Measurements from ENCODE around the gene MSN.
"Not testable (repeated sequence)": the region's sequence is repeated elsewhere in the genome, so short reads cannot be mapped to it uniquely, and the experiment has no call there.

MSN gene

DNA sequence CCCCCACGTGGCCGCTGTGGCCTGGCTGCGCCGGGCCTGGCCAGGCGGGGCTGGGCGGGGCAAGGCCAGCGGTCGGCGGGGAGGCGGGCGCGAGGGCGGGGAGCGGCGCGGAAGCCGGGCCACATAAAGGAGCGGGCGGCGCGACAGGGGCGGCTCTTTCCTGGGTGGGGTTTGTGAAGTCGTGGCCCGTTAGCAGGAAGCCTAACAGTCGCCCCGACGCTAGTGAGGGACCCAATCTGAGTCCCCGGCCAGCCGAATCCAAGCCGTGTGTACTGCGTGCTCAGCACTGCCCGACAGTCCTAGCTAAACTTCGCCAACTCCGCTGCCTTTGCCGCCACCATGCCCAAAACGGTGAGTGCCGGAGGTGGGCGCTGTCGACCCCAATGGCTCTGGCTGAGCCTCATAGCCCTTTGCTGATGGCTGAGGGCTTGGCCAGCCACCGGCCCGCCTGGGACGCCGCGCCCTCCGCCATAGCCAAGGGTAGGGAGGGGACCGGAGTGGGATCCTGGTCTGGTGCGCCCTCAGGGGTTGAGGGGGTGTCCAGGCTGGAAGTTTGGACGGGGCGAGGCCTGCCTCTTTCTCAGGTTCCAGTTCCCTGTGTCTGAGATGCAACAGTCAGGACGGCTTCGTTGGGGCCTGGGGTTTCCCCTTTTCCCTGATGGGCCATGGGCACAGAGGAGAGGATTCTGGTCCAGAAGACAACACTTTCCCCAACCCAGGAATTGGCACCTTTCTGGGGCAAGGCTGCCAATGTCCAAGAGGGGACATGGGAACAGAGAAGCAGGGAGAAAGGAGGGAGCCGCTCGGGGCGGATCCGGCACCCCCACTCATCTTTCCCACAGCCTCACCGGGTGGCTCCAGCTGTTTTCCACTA, at the start of gene MSN:
TSS of gene MSN (plus strand) at position 152 of the 874 bp plus-strand sequence. CDS start at position 340, 188 bp downstream.
- H3K9me3 ChIP-seq (ENCODE audit: control insufficient read depth, low read depth, low read length), result no peaks in the 10 kb centered on the region
- H3K9ac ChIP-seq (ENCODE audit: low read length), result peak within 1 kb of the TSS; percentile 65
- no peaks in the 10 kb centered on the region for H3K36me3 ChIP-seq (ENCODE audit: control insufficient read depth, low read depth, low read length)
- H3K27ac ChIP-seq (ENCODE audit: low read length), result peak within 1 kb of the TSS; percentile 18
- peak within 1 kb of the TSS; percentile 58 for H3K4me3 ChIP-seq (ENCODE audit: low read length)
- H3K4me1 ChIP-seq (ENCODE audit: control insufficient read depth, low read depth, low read length), result no peaks in the 10 kb centered on the region
- no peaks in the 10 kb centered on the region for H3K27me3 ChIP-seq (ENCODE audit: control insufficient read depth, insufficient read depth, low read length)

- not testable (repeated sequence) for H3K4me3 ChIP-seq (ENCODE audit: low read length); H3K36me3 ChIP-seq (ENCODE audit: control insufficient read depth, low read depth, low read length); H3K27me3 ChIP-seq (ENCODE audit: control insufficient read depth, insufficient read depth, low read length); H3K9ac ChIP-seq (ENCODE audit: low read length); H3K27ac ChIP-seq (ENCODE audit: low read length); H3K4me1 ChIP-seq (ENCODE audit: control insufficient read depth, low read depth, low read length)
- H3K9me3 ChIP-seq (ENCODE audit: control insufficient read depth, low read depth, low read length), result peaks cover 11% of the 10 kb centered on the region
Observed at GRCh38 chrX:65620096-65620705, 47.3 kb upstream of the MSN start.

- Histone ChIP-seq H3K27me3 (ENCODE audit: control insufficient read depth, insufficient read depth, low read length) (no peaks in the 10 kb centered on the region), H3K4me3 (ENCODE audit: low read length) (no peak overlapping the region), H3K9ac (ENCODE audit: low read length) (no peak overlapping the region), H3K36me3 (ENCODE audit: control insufficient read depth, low read depth, low read length) (no peaks in the 10 kb centered on the region), H3K9me3 (ENCODE audit: control insufficient read depth, low read depth, low read length) (peaks cover 15% of the 10 kb centered on the region), H3K27ac (ENCODE audit: low read length) (no peak overlapping the region), H3K4me1 (ENCODE audit: control insufficient read depth, low read depth, low read length) (no peaks in the 10 kb centered on the region)
Observed at GRCh38 chrX:65630771-65631170, 36.7 kb upstream of the MSN start.

DNA sequence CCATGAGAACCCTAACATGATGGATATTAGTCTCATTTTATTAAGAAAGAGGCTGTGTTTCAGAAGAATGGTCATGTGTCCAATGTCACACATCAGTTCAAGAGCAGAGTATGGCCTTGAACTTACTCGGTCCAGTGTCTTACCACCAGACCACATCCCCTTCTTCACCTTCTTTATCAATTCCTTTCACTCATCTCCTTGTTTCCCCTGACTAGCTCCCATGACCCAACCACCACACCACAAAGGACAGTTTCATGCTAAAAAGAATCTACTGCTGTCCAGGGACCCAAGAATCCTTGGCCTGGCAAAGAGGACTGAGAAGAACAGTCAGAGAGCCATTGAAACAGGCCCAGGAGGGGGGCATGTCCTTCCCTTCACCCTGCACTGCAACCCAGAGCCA, 33.6 kb upstream of the MSN start:
- Histone ChIP-seq H3K9ac (ENCODE audit: low read length) (no peak overlapping the region), H3K36me3 (ENCODE audit: control insufficient read depth, low read depth, low read length) (no peaks in the 10 kb centered on the region), H3K9me3 (ENCODE audit: control insufficient read depth, low read depth, low read length) (peaks cover 7% of the 10 kb centered on the region)

GRCh38 chrX:65634732-65635131, 32.7 kb upstream of the MSN start:
- Histone ChIP-seq H3K9me3 (ENCODE audit: control insufficient read depth, low read depth, low read length) (peaks cover 12% of the 10 kb centered on the region), H3K27me3 (ENCODE audit: control insufficient read depth, insufficient read depth, low read length) (no peaks in the 10 kb centered on the region), H3K4me1 (ENCODE audit: control insufficient read depth, low read depth, low read length) (no peaks in the 10 kb centered on the region), H3K9ac (ENCODE audit: low read length) (no peak overlapping the region), H3K27ac (ENCODE audit: low read length) (no peak overlapping the region), H3K36me3 (ENCODE audit: control insufficient read depth, low read depth, low read length) (no peaks in the 10 kb centered on the region), H3K4me3 (ENCODE audit: low read length) (no peak overlapping the region)

More for the DNA sequence above, 33.6 kb upstream of the MSN start:
- Histone ChIP-seq H3K27ac (ENCODE audit: low read length) (no peak overlapping the region), H3K4me3 (ENCODE audit: low read length) (no peak overlapping the region), H3K4me1 (ENCODE audit: control insufficient read depth, low read depth, low read length) (no peaks in the 10 kb centered on the region), H3K27me3 (ENCODE audit: control insufficient read depth, insufficient read depth, low read length) (no peaks in the 10 kb centered on the region)

DNA sequence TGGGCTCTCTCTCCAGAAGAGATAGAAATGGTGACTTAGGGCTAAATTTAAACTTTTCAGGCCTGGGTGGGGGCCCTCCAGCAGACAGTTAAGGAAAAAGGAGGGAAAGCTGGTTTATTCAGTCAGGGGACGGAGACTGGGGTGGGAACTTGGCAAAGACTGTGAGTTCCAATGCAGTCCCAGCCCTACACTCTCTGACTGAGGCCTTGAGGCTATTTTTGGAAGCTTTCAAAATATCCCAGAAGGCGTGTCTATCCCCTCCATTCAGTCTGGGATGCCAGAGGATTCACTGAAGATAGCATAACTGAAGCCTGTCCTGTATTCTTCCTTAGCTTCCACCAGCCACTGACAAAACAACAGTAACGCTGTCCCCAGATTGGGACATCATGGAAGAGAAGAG, 32.1 kb upstream of the MSN start:
- Histone ChIP-seq H3K4me1 (ENCODE audit: control insufficient read depth, low read depth, low read length) (no peaks in the 10 kb centered on the region), H3K27me3 (ENCODE audit: control insufficient read depth, insufficient read depth, low read length) (no peaks in the 10 kb centered on the region), H3K36me3 (ENCODE audit: control insufficient read depth, low read depth, low read length) (no peaks in the 10 kb centered on the region), H3K9ac (ENCODE audit: low read length) (no peak overlapping the region), H3K27ac (ENCODE audit: low read length) (no peak overlapping the region), H3K4me3 (ENCODE audit: low read length) (no peak overlapping the region), H3K9me3 (ENCODE audit: control insufficient read depth, low read depth, low read length) (peaks cover 11% of the 10 kb centered on the region)

GRCh38 chrX:65635822-65636221, 31.6 kb upstream of the MSN start:
- Histone ChIP-seq H3K4me1 (ENCODE audit: control insufficient read depth, low read depth, low read length) (no peaks in the 10 kb centered on the region), H3K9me3 (ENCODE audit: control insufficient read depth, low read depth, low read length) (peaks cover 11% of the 10 kb centered on the region), H3K27ac (ENCODE audit: low read length) (no peak overlapping the region), H3K36me3 (ENCODE audit: control insufficient read depth, low read depth, low read length) (no peaks in the 10 kb centered on the region), H3K9ac (ENCODE audit: low read length) (no peak overlapping the region), H3K27me3 (ENCODE audit: control insufficient read depth, insufficient read depth, low read length) (no peaks in the 10 kb centered on the region), H3K4me3 (ENCODE audit: low read length) (no peak overlapping the region)

DNA sequence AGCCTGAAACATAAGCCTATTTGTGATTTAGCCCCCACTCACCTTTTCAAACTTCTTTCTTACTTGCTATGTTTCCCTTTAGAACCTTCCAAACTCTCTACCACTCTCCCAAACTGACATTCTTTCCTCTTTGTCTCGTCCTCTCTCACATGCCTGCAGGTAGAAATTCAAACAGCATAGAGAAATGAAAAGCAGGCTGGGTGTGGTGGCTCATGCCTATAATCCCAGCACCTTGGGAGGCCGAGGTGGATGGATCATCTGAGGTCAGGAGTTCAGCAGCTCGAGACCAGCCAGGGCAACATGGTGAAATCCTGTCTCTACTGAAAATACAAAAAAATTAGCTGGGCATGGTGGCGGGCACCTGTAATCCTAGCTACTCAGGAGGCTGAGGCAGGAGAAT, 31.2 kb upstream of the MSN start:
- H3K9ac ChIP-seq (ENCODE audit: low read length); H3K4me3 ChIP-seq (ENCODE audit: low read length); H3K27ac ChIP-seq (ENCODE audit: low read length); H3K4me1 ChIP-seq (ENCODE audit: control insufficient read depth, low read depth, low read length); H3K36me3 ChIP-seq (ENCODE audit: control insufficient read depth, low read depth, low read length); H3K27me3 ChIP-seq (ENCODE audit: control insufficient read depth, insufficient read depth, low read length): not testable (repeated sequence)
- H3K9me3 ChIP-seq (ENCODE audit: control insufficient read depth, low read depth, low read length), result peaks cover 11% of the 10 kb centered on the region

DNA sequence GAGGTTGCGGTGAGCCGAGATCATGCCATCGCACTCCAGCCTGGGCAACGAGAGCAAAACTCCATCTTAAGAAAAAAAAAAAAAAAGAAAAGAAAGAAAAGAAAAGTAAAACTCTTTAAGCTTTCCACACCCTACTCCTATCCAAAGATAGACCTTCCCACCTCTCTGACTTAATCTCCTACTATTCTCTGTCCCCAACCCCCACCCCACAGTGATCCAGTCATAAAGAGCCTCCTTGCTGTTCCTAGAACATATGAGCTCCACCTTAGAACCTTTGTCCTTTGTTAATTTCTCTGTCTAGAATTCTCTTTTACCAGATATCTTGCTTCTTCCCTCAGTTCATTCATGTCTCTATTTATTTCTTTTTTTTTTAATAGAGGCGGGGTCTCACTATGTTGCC, 30.1 kb upstream of the MSN start:
- Histone ChIP-seq H3K27me3 (ENCODE audit: control insufficient read depth, insufficient read depth, low read length) (no peaks in the 10 kb centered on the region), H3K27ac (ENCODE audit: low read length) (no peak overlapping the region), H3K4me1 (ENCODE audit: control insufficient read depth, low read depth, low read length) (no peaks in the 10 kb centered on the region), H3K9me3 (ENCODE audit: control insufficient read depth, low read depth, low read length) (peaks cover 7% of the 10 kb centered on the region), H3K4me3 (ENCODE audit: low read length) (no peak overlapping the region), H3K9ac (ENCODE audit: low read length) (no peak overlapping the region), H3K36me3 (ENCODE audit: control insufficient read depth, low read depth, low read length) (no peaks in the 10 kb centered on the region)

DNA sequence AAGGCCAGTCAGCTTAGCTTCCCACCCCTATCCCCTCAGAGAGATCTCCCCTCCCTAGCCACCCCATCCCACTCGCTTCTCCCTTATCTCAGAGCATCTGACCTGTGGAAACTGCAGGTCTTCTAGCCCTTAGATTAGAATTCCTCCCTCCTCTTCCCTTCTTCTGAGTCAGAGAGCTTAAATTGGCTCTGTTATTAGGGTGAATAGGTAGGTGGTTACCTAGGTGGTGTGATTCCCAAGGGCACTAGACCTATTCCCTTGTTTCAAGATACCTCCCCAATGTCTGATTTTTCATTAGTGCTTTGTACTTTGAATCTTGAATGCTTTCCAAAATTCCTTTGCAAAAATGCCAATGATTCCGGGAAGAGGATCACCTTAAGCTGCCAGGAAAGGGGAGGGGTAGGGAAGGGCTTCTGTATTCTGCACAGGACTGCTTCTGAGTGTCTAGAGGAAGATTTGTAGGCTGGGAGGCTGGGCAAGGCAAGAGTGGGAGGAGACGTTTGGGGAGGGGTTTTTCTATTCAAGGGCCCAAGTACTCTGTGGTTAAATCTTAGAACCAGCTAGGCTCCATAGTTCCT, 24.5 kb upstream of the MSN start:
- Histone ChIP-seq H3K4me1 (ENCODE audit: control insufficient read depth, low read depth, low read length) (no peaks in the 10 kb centered on the region), H3K4me3 (ENCODE audit: low read length) (no peak overlapping the region), H3K36me3 (ENCODE audit: control insufficient read depth, low read depth, low read length) (no peaks in the 10 kb centered on the region), H3K27ac (ENCODE audit: low read length) (no peak overlapping the region), H3K27me3 (ENCODE audit: control insufficient read depth, insufficient read depth, low read length) (no peaks in the 10 kb centered on the region), H3K9ac (ENCODE audit: low read length) (no peak overlapping the region), H3K9me3 (ENCODE audit: control insufficient read depth, low read depth, low read length) (peaks cover 7% of the 10 kb centered on the region)

- no peak overlapping the region for H3K27ac ChIP-seq (ENCODE audit: low read length)
- no peak overlapping the region for H3K4me3 ChIP-seq (ENCODE audit: low read length)
- no peaks in the 10 kb centered on the region for H3K27me3 ChIP-seq (ENCODE audit: control insufficient read depth, insufficient read depth, low read length)
- H3K36me3 ChIP-seq (ENCODE audit: control insufficient read depth, low read depth, low read length), result no peaks in the 10 kb centered on the region
- H3K9me3 ChIP-seq (ENCODE audit: control insufficient read depth, low read depth, low read length), result peaks cover 7% of the 10 kb centered on the region
- no peaks in the 10 kb centered on the region for H3K4me1 ChIP-seq (ENCODE audit: control insufficient read depth, low read depth, low read length)
- no peak overlapping the region for H3K9ac ChIP-seq (ENCODE audit: low read length)
Observed at GRCh38 chrX:65643531-65644052, 23.9 kb upstream of the MSN start.

Measured in iPS-18a (cell line).